ENCODE measurements around the gene BSN. TPM values are rescaled to one million over a fixed set of nuclear protein-coding genes. Genes with fewer than 3 reads are reported as not detected.
A peak's percentile ranks its signal among the peaks of the same experiment; 100 is the strongest.

Gene BSN
- total RNA-seq, 2 experiments from 2014 or later: 0.08 to 0.11 TPM

GRCh38 chr3:49600781-49601180 is 46.5 kb downstream of the BSN start:
- CTCF ChIA-PET: no interaction called here
- no peaks in the 10 kb centered on the region for H3K27me3 Mint-ChIP-seq
- H3K4me1 Mint-ChIP-seq (ENCODE audit: low read depth): peaks cover 19% of the 10 kb centered on the region
- H3K4me3 Mint-ChIP-seq: no peak overlapping the region
- H3K36me3 Mint-ChIP-seq (ENCODE audit: low read depth): no peaks in the 10 kb centered on the region
- TF ChIP-seq CTCF (IDR thresholded peaks at IDR 0.05): no peak
- Histone ChIP-seq H3K4me1 (ENCODE audit: insufficient read depth, low read length) (peaks cover 13% of the 10 kb centered on the region), H3K9me3 (ENCODE audit: control insufficient read depth in 1 of 2, insufficient read depth in 1 of 2, low read length in 2 of 2) (no peaks in the 10 kb centered on the region), H3K36me3 (ENCODE audit: insufficient read depth, low read length) (no peaks in the 10 kb centered on the region), H3K27ac (ENCODE audit: low read depth in 1 of 2, low read length in 2 of 2) (no peak overlapping the region), H3K4me3 (ENCODE audit: low read length) (no peak overlapping the region), H3K27me3 (ENCODE audit: control insufficient read depth in 1 of 2, insufficient read depth in 2 of 2, low read length in 2 of 2) (no peaks in the 10 kb centered on the region)
- H3K27ac Mint-ChIP-seq: no peak overlapping the region
- intact Hi-C loops (cut with DNase I, micrococcal nuclease): no loop called here
- DNase-seq (no peak), ATAC-seq (ENCODE audit: poor library complexity) (no peak)
- no peaks in the 10 kb centered on the region for H3K9me3 Mint-ChIP-seq
- POLR2A ChIA-PET: no interaction called here

- no peak overlapping the region for H3K4me3 Mint-ChIP-seq
- TF ChIP-seq CTCF (IDR thresholded peaks at IDR 0.05): no peak
- Histone ChIP-seq H3K27me3 (ENCODE audit: control insufficient read depth in 1 of 2, insufficient read depth in 2 of 2, low read length in 2 of 2) (no peaks in the 10 kb centered on the region), H3K4me1 (ENCODE audit: insufficient read depth, low read length) (peaks cover 13% of the 10 kb centered on the region), H3K36me3 (ENCODE audit: insufficient read depth, low read length) (no peaks in the 10 kb centered on the region), H3K9me3 (ENCODE audit: control insufficient read depth in 1 of 2, insufficient read depth in 1 of 2, low read length in 2 of 2) (no peaks in the 10 kb centered on the region), H3K4me3 (ENCODE audit: low read length) (no peak overlapping the region), H3K27ac (ENCODE audit: low read depth in 1 of 2, low read length in 2 of 2) (no peak overlapping the region)
- H3K4me1 Mint-ChIP-seq (ENCODE audit: low read depth): peaks cover 19% of the 10 kb centered on the region
- no peaks in the 10 kb centered on the region for H3K27me3 Mint-ChIP-seq
- intact Hi-C loops (cut with DNase I, micrococcal nuclease): loop anchor here in 1 of 2 experiments (2.0 kb wide), 1 partner anchor 53 kb away; no protein-coding TSS in a partner anchor
- CTCF ChIA-PET: interaction anchor here (1.1 kb wide), 1 partner anchor 70 kb away, joined by 5 read pairs; no protein-coding TSS in a partner anchor
- no peak overlapping the region for H3K27ac Mint-ChIP-seq
- no peaks in the 10 kb centered on the region for H3K9me3 Mint-ChIP-seq
- ATAC-seq (ENCODE audit: poor library complexity): no peak
- no peaks in the 10 kb centered on the region for H3K36me3 Mint-ChIP-seq (ENCODE audit: low read depth)
- DNase-seq: no peak
- POLR2A ChIA-PET: no interaction called here
Measured at GRCh38 chr3:49601358-49602048, 47.2 kb downstream of the BSN start.

GRCh38 chr3:49602049-49602554 is 47.8 kb downstream of the BSN start:
- ATAC-seq (ENCODE audit: poor library complexity): no peak
- POLR2A ChIA-PET: no interaction called here
- no peaks in the 10 kb centered on the region for H3K27me3 ChIP-seq (ENCODE audit: control insufficient read depth in 1 of 2, insufficient read depth in 2 of 2, low read length in 2 of 2)

More at GRCh38 chr3:49602049-49602554, 47.8 kb downstream of the BSN start:
- H3K9me3 ChIP-seq (ENCODE audit: control insufficient read depth in 1 of 2, insufficient read depth in 1 of 2, low read length in 2 of 2): no peaks in the 10 kb centered on the region
- Mint-ChIP-seq H3K4me1 (ENCODE audit: low read depth) (peaks cover 19% of the 10 kb centered on the region), H3K9me3 (no peaks in the 10 kb centered on the region), H3K27ac (no peak overlapping the region), H3K27me3 (no peaks in the 10 kb centered on the region), H3K4me3 (no peak overlapping the region), H3K36me3 (ENCODE audit: low read depth) (no peaks in the 10 kb centered on the region)
- peaks cover 13% of the 10 kb centered on the region for H3K4me1 ChIP-seq (ENCODE audit: insufficient read depth, low read length)
- CTCF ChIA-PET: interaction anchor here (1.1 to 1.3 kb wide), 2 partner anchors 62 to 70 kb away, joined by 5 to 7 read pairs; no protein-coding TSS in a partner anchor
- H3K27ac ChIP-seq (ENCODE audit: low read depth in 1 of 2, low read length in 2 of 2): no peak overlapping the region
- intact Hi-C loops (cut with DNase I, micrococcal nuclease): loop anchor here in 1 of 2 experiments (2.0 kb wide), 1 partner anchor 53 kb away; no protein-coding TSS in a partner anchor
- DNase-seq: peak in 1 of 14 experiments; percentile 5
- no peaks in the 10 kb centered on the region for H3K36me3 ChIP-seq (ENCODE audit: insufficient read depth, low read length)
- no peak for TF ChIP-seq CTCF (IDR thresholded peaks at IDR 0.05)
- H3K4me3 ChIP-seq (ENCODE audit: low read length): no peak overlapping the region

Measured in CD4-positive, alpha-beta T cell (primary cell).